GM18498 (cell line): ENCODE measurements around the gene DEDD.
A peak's percentile ranks its signal among the peaks of the same experiment; 100 is the strongest.

Experiments
- ATAC-seq: cut with Tn5 transposase; IDR thresholded peaks from one replicate; pipeline ENCODE4 v1.9.1; 2021; ENCODE audit warnings: mild to moderate bottlenecking, moderate library complexity; ENCODE audit not compliant: unreplicated experiment

Gene DEDD, protein sequence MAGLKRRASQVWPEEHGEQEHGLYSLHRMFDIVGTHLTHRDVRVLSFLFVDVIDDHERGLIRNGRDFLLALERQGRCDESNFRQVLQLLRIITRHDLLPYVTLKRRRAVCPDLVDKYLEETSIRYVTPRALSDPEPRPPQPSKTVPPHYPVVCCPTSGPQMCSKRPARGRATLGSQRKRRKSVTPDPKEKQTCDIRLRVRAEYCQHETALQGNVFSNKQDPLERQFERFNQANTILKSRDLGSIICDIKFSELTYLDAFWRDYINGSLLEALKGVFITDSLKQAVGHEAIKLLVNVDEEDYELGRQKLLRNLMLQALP

DNA sequence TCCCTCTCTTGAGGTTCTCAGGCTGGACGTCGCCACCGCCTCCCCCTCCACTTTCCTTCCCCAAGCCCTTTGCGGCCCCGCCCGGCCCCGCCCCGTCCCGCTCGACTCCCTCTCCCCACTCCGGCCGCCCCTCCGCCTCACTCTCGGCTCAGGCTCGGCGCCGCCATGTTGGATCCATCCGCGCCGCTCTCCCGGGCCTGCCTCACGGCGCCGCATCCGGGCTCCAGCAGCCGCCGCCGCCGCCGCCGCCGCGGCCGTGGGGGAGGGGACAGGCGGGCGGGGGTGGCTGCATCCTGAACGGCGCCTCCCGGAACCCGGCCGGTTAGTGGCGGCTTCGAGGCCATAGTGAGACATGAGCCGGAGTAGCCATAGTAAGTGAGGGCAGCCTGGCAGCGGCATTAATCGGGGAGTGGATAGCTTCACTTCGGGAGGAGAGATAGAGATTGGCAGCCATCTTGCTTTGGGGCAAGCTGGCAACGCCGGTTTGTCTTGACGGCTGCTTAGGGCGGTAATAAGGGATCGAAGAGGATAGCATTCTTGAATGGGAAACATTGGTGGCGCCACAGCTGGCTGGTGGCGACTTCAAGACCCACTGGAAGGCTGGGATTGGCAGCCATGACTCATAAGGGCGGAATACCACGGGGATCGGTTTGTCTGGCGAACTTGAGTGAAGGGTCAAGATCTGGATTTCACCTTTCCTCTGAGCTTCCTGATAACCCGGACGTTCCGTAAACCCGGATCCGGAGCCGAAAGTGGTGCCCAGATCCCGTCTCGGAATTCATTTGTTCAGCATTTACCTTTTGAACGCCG, at the start of gene DEDD:
Gene DEDD, minus strand, starts transcription at position 258 of the 810 bp plus-strand sequence. CDS start 8,205 bp downstream, outside the sequence.
- peak; percentile 92 for ATAC-seq

- ATAC-seq = peak; percentile 44
These were observed 49.7 kb upstream of the DEDD start for GRCh38 chr1:161182214-161182613.

DNA sequence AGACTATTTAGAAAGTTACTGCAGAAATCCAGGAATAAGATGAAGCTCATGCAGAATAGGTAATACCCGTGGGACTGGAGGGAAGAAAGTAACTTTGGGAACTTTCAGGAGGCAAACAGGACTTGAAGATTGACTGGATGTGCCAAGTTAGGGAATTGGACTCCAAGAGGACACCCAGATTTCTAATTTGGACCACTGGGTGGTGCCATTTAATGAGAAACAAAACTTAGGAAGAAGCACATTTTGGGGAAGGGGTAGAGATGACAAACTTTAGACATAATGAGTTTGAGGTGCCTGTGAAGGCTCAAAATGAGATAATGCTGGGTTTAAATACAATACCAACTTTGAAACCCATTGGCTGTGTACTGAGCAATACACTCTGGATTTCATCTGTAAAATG, 48.2 kb upstream of the DEDD start:
- ATAC-seq = no peak

DNA sequence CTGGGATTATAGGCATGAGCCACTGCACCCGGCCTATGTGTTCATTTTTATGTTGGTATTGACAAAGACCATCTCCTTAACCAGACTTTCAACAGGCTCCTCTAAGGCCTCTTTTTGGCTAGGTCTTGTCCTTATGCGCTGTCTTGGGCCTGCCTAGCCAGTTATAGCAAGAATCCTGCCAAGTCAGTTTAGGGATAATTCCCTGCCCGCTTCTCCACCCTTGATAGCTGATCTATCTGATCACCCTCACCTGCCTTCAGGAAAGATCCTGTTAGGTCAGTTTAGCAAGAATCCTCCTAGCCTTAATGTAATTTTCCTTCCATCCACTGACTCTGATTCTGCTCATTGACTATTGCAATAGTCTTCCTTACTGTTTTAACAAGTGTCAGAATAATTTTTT, 47.2 kb upstream of the DEDD start:
- no peak for ATAC-seq

DNA sequence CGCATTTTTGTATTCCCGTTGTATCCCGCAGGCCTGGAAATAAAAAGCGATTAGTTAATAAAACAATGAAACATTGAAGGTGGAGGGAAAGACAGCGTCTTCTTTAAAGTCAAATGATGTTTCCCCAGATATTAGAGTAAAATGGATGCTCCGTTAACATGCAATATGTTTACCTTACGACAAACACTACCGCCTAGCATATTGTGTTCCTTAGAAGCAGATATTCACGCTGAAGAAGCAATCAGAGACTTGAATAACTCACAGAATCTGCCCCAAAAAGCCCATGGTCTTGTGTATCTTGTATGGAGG, 45.4 kb upstream of the DEDD start:
- no peak for ATAC-seq

GRCh38 chr1:161177112-161177935, 44.9 kb upstream of the DEDD start, which contains the start of gene B4GALT3:
Gene B4GALT3, minus strand, starts transcription at chr1:161177507. Its CDS starts 1,447 bp downstream, at chr1:161176060.
- peak; percentile 82 for ATAC-seq

- no peak for ATAC-seq
These were observed 44.1 kb upstream of the DEDD start for GRCh38 chr1:161176468-161177111.

DNA sequence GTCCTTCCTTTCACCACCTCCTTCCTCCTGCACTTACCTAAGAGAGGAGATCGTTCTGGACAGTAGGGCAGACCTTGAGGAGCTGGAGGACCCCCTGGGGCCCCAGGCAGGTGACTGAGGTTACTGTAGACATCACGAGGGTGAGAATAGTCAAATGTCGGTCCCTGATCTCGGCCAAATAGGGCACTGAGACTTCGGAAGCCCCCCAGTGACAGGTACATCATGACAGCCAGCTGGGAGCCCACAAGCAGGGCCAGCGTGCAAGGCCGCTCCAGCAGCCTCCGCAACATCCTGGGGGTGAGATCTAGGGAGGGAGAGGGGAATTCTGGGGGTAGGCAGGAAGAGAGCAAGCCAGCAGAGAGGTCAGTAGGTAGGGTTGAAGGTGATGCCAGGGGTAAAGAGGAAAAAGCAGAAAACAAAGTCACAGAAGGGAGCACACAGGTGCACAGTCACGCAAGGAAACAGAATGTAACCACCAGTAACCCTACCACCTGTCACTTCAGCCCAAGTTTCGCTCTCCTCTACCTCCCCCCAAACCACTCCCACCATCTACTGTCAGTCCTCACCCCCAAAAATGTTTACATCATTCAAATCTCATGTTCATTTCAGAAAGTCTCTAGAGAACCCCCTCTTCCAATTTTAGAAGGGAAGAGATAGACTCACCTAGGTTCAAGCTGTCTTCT, 43.4 kb upstream of the DEDD start:
- ATAC-seq = no peak

- no peak for ATAC-seq
These were observed 42.4 kb upstream of the DEDD start for GRCh38 chr1:161174911-161175310.

- no peak for ATAC-seq
These were observed 41.2 kb upstream of the DEDD start for GRCh38 chr1:161173711-161174110.

- ATAC-seq = no peak
These were observed 40.4 kb upstream of the DEDD start for GRCh38 chr1:161172776-161173376.

GRCh38 chr1:161172349-161172748, 39.9 kb upstream of the DEDD start:
- no peak for ATAC-seq

GRCh38 chr1:161171696-161172095, 39.2 kb upstream of the DEDD start:
- no peak for ATAC-seq

- no peak for ATAC-seq
These were observed 38.7 kb upstream of the DEDD start for GRCh38 chr1:161171191-161171590.

DNA sequence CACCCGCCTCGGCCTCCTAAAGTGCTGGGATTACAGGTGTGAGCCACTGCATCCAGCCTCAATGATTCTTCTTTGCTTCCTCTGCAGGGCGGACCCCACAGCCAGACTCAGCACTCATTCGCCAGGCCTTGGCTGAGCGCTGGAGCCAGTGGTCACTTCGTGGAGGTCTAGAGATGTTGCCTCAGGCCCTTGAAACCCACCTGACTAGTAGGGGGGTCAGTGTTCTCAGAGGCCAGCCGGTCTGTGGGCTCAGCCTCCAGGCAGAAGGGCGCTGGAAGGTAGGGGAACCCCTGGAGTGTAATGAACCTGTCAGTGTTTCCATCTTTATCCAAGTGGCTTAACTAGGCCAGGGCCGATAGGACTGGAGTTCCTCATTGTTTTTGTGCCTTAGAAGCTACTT, 36.4 kb upstream of the DEDD start:
- ATAC-seq = no peak

- no peak for ATAC-seq
These were observed 34.4 kb upstream of the DEDD start for GRCh38 chr1:161166669-161167548.

- peak; percentile 92 for ATAC-seq
These were observed 33.5 kb upstream of the DEDD start, which contains the start of gene PPOX for GRCh38 chr1:161165742-161166668. Gene PPOX, plus strand, starts transcription at chr1:161166426. Its CDS starts 422 bp downstream, at chr1:161166848.
